Measurements from ENCODE around the gene HMCN2. TPM values are rescaled to one million over a fixed set of nuclear protein-coding genes. Genes with fewer than 3 reads are reported as not detected.

HMCN2 gene
- total RNA-seq, 2 donors from 2014 or later: 20.1 to 30.6 TPM

DNA sequence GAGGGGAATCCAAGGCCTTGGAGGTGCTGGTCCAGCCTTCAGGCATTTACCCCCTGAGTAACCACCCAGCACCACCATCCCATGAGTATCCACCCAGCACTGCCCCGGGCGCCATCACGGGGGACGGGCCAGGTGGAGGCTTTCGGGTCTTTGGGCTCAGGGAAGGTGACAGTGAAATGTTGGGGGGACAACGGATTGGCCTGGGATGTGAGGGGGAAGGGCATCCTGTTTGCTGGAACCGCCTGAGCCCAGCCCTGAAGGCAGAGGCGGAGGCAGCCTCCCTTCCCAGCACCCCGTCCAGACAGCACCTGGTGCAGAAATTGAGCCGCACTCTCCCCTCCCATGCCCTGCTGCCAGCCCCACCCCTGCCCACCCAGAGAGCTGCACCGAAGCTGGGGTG, 196.2 kb downstream of the HMCN2 start:
- H3K4me1 ChIP-seq: no peaks in the 10 kb centered on the region
- TF ChIP-seq, protein P1, sequence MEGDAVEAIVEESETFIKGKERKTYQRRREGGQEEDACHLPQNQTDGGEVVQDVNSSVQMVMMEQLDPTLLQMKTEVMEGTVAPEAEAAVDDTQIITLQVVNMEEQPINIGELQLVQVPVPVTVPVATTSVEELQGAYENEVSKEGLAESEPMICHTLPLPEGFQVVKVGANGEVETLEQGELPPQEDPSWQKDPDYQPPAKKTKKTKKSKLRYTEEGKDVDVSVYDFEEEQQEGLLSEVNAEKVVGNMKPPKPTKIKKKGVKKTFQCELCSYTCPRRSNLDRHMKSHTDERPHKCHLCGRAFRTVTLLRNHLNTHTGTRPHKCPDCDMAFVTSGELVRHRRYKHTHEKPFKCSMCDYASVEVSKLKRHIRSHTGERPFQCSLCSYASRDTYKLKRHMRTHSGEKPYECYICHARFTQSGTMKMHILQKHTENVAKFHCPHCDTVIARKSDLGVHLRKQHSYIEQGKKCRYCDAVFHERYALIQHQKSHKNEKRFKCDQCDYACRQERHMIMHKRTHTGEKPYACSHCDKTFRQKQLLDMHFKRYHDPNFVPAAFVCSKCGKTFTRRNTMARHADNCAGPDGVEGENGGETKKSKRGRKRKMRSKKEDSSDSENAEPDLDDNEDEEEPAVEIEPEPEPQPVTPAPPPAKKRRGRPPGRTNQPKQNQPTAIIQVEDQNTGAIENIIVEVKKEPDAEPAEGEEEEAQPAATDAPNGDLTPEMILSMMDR (IDR thresholded peaks at IDR 0.05): no peak
- no peak overlapping the region for H3K9ac ChIP-seq (ENCODE audit: low read depth in 2 of 2, low read length in 2 of 2)
- H3K27me3 ChIP-seq: no peaks in the 10 kb centered on the region
- H3K9me3 ChIP-seq: no peaks in the 10 kb centered on the region
- peaks cover 3% of the 10 kb centered on the region for H3K36me3 ChIP-seq
- no peak overlapping the region for H3K4me3 ChIP-seq
- H3K27ac ChIP-seq: no peak overlapping the region
- intact Hi-C loops (cut with DNase I): loop anchor here (1.0 kb wide), 1 partner anchor 223 kb away; no protein-coding TSS in a partner anchor
- DNase-seq: no peak

DNA sequence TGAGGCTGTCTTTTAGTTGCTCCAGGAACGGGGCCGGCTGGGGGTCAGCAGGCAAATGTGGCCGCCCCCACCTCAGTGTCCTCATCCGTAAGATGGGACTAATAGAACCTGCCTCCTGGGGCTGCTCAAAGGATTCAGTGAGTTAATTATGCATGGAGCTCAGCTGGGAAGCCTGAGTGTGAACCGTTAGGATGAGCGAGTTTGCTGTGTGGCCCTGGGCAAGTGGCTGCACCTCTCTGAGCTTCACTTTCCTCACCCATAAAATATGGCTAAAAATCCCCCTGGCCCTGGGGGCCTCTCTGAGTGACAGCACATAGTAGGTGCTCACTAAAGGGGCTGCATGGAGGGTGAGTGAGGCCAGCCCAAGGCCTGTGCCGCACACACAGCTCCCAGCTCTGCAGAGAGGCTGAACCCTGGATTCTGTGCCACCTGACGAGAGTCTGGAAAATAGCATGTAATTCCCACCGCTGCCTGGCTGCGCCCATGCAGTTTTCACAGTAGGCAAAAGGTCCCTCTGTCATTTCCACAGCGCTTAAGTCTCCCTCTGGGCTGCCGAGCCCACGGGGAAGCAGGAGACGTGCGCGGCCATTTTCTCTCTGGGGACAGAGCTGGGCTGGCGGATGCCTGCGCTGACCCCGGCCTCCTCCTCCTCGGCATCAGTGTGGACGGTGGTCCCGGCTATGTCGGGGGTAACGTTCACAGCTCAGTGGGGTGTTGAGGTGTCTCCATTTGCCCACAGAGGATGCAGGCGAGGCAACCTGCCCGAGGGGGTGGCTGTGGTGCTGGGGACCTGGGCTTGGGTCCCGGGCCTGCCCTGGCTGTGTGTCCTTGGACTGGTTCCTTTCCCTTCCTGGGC, 197.4 kb downstream of the HMCN2 start:
- H3K4me3 ChIP-seq: no peak overlapping the region
- H3K36me3 ChIP-seq: peaks cover 3% of the 10 kb centered on the region
- TF ChIP-seq, protein P1 (IDR thresholded peaks at IDR 0.05): no peak
- no peak overlapping the region for H3K9ac ChIP-seq (ENCODE audit: low read depth in 2 of 2, low read length in 2 of 2)
- H3K4me1 ChIP-seq: no peaks in the 10 kb centered on the region
- no peak for DNase-seq
- H3K27ac ChIP-seq: no peak overlapping the region
- intact Hi-C loops (cut with DNase I): no loop called here
- no peaks in the 10 kb centered on the region for H3K9me3 ChIP-seq
- H3K27me3 ChIP-seq: no peaks in the 10 kb centered on the region

DNA sequence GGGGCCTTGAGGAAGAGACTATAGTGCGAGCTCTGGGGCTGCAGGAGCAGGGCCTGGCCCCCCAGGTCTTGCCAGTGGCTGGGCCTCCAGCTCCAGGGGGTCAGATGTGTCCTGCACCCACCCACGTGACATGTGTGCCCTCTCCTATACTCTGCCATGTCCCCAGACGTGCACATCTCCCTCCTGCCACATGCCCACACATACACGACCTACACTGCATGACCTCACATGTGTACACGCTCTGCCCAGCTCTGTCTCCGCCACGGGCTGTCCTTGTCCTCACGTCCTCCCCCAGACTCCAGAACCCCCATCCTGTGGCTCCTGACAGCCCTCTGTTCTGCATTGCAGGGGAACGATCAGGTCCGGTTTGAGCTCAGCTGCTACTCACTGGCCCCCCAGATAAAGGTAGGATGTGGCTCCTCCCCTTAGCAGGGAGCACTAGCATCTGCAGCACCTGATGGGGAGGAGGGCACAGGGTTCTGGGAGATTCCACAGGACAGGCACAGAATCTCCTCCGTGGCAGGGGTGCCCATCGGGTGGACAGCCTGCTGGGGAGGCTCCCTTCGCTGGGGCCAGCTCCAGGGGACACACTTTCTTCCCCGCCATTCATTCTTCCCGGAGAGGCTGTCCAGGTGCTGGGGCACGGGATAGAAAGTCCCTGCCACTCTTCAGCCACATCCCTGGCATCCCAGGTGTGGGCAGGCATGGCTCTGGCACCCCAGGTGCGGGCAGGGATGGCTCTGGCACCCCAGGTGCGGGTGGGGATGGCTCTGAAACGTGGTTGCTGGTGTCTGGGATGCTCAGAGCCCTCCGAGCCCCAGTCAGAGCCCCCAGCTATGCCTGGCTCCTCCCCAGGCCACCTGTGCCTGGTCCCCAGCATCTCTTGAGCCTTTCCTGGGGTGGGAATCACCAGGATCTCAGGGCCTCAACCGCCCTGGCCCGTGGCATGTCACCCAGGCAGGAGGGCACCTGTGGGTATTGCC, 198.5 kb downstream of the HMCN2 start:
- Histone ChIP-seq H3K9ac (ENCODE audit: low read depth in 2 of 2, low read length in 2 of 2) (no peak overlapping the region), H3K4me1 (no peaks in the 10 kb centered on the region), H3K27ac (no peak overlapping the region), H3K36me3 (peaks cover 9% of the 10 kb centered on the region), H3K9me3 (no peaks in the 10 kb centered on the region), H3K4me3 (no peak overlapping the region), H3K27me3 (no peaks in the 10 kb centered on the region)
- DNase-seq: no peak
- TF ChIP-seq, protein P1 (IDR thresholded peaks at IDR 0.05): no peak
- intact Hi-C loops (cut with DNase I): no loop called here

DNA sequence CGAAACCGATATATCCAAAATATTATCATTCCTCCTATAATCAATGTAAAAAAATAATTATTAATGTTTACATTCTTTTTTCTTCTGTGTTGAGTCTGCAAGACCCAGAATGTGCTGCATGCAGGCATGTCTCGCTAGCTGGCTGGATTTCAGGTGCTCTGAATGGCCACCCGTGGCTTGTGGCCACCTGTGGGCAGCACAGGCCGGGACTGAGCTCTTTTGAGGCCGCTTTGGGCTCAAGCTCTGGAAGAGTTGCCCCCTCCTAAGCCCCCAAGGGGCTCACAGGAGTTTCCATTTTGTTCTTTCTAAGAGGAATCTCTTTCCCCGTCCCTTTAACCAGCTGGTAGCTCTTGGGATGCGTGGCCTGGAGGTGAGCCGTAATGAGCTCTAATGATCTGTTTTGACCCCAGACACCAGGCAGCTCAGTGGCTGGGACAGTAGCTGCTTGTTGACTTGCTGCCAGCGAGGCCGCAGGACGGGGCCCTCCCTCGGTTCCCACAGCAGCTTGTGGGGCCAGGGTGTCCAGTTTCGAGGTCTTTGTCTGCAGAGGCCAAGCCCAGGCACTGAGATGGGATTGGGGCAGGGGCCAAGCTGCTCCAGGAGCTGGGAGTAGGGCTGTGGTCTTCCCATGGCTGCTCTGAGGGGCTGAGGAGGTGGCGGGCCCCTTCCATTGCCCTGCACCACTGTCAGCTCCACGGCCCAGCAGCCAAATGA, 200.0 kb downstream of the HMCN2 start:
- DNase-seq: no peak
- Histone ChIP-seq H3K9me3 (no peaks in the 10 kb centered on the region), H3K9ac (ENCODE audit: low read depth in 2 of 2, low read length in 2 of 2) (no peak overlapping the region), H3K4me1 (no peaks in the 10 kb centered on the region), H3K4me3 (no peak overlapping the region), H3K36me3 (peaks cover 6% of the 10 kb centered on the region), H3K27ac (no peak overlapping the region), H3K27me3 (no peaks in the 10 kb centered on the region)
- intact Hi-C loops (cut with DNase I): no loop called here
- TF ChIP-seq, protein P1 (IDR thresholded peaks at IDR 0.05): no peak
